Stimulated activated CD8-positive, alpha-beta memory T cell treated with anti-CD3 and anti-CD28 coated beads, Interleukin-2, amount 100 ng/mL, for 48 hours (primary cell): ENCODE data around the gene NOC4L.

Source experiments
- DNase-seq, 2 donors: peaks; one replicate each; pipeline ENCODE4 v3.0.0-alpha.2; 2020; ENCODE audit warnings: low read depth in 2 of 2

The NOC4L gene

DNA sequence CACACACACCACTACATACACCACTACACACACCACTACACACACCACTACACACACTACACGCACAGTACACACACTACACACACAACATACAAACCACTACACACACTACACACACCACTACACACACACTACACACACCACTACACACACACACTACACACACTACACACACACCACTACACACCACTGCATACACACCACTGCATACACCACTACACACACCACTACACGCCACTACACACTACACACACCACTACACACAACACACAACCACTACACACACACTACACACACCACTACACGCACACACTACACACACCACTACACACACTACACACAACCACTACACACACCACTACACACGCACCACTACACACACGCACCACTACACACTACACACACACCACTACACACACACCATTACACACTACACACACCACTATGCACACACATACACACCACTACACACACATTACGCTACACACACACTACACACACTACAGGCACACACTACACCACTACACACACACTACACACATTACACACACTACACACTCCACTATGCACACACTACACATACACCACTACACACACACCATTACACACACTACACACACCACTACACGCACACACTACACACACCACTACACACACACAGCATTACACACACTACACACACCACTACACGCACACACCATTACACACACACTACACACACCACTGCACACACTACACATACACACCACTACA lies 12.5 kb downstream of the NOC4L start:
- DNase-seq = no peak

DNA sequence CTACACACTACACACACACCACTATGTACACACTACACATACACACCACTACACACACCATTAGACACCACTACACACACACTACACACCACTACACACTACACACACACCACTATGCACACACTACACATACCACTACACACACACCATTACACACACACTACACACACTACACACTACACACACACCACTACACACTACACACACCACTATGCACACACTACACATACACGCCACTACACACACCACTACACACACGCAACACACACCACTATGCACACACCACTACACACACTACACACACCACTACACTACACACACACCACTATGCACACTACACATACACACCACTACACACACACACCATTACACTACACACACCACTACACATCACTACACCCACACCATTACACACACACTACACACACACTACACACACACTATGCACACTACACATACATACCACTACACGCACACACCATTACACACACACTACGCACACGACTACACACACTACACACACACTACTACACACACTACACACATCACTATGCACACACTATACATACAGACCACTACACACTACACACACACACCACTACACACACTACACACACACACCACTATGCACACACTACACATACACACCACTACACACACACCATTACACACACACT lies 13.6 kb downstream of the NOC4L start:
- no peak for DNase-seq

DNA sequence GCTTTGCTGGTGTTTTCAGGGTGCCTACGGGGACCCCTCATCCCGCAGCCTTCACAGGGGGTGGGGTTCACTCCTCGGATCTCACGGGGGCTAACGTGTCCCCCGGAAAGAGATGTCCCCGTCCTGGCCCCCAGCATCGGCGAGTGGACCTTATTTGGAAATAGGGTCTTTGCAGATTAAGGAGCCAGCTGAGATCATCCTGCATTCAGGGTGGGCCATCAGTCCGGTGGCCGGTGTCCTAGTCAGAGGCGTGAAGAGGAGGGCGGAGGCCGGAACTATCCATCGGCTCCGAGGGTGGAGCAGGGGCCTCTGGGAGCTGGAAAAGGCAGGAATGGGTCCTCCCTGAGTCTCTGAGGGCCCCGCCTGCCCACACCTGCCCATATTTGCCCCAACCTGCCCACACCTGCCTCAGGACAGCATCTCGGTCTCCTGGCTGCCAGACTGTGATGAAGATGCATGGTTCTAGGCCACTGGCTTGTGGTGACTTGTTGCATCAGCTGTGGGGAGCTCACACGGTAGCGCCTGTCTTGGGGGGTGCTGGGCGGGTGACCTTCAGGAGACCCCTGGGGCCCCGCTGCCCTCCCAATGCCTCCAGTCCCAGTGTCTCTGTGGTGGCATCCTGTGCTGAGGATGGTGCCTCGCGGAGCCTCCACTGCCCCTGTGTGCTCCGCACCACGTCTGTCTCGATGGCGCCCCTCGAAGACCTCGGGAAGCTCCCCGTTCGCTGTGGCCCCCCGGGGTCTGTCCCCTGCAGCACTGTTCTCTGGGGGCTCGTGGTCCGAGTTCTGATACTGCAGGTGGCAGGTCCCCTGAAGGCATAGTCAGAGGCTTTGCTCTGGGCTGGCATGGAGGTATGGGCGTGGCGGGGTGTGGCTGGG lies 14.7 kb downstream of the NOC4L start:
- no peak for DNase-seq

DNA sequence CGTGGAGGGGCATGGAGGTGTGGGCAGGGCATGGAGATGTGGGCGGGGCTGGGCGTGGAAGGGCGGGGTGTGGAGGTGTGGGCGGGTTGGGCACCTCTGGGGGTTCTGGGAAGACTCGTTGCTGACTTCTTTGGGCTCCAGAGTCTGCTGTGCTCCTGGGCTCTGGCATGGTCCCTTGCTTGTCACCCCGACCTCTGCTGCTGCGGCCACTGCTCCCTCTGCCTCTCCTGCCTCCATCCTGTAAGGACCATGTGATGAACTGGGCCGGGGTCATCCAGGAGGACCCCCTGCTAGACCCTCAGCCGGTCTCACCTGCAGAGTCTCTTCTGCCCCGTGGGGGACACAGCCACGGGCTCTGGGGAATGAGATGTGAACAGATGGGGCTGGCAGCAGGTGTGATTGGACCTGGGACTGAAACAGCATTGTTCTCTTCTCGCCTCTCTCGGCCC lies 15.3 kb downstream of the NOC4L start:
- no peak for DNase-seq

DNA sequence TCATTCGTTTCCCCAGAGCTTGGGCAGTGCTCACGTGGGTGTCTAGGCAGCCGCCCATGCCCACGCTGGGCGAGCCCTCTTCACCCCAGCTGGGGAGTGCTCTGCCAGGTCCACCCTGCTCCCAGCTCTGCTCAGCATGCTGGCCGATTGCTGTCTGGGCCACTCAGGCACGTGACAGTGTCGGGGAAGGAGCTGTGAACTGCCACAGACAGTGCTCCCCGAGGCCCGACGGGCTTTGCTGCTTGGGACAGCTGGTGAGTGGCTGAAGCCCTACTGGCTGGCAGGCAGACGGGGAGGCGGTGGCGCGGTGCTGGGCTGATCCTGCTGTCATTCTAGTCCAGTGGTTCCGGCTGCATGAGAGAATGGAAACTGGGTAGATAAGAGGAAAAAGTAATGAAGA lies 15.8 kb downstream of the NOC4L start:
- DNase-seq = no peak

DNA sequence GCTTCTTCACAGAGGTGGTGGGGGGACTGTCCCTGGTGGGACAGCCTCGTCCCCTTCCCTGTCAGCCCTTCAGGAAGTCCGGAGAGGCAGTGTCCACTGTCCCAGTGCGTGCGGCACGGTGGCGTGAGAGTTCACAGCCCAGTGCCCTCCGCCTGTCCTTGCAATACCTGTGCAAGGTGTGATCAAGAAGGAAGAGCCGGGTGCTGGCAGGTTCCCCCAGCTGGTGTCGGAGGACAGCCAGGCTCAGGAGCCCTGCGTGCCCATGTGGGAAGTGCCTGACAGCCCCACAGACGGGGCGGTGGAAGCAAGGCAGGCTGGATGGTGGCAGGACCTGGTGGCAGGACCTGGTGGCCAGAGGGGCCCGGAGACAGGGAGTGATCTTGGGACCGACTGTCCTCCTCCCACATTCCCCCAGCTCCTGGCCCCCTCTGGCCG lies 16.4 kb downstream of the NOC4L start:
- no peak for DNase-seq

DNA sequence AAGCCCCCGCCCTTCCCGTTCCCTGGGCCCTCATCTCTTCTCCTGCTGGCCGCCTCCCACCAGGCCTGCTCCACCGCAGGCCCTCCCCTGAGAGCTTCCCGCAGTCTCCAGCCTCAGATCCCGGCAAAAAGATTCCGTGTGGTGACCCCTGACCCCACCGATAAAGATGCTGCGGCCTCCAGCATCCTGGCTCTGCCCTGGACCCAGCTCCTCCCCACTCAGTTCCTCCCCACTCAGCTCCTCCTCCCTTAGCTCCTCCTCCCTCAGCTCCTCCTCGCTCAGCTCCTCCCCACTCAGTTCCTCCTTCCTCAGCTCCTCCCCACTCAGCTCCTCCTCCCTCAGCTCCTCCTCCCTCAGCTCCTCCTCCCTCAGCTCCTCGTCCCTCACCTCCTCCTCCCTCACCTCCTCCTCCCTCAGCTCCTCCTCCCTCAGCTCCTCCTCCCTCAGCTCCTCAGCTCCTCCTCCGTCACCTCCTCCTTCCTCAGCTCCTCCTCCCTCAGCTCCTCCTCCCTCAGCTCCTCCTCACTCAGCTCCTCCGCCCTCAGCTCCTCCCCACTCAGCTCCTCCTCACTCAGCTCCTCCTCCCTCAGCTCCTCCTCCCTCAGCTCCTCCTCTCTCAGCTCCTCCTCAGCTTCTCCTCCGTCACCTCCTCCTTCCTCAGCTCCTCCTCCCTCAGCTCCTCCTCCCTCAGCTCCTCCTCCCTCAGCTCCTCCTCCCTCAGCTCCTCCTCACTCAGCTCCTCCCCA lies 17.0 kb downstream of the NOC4L start:
- DNase-seq = no peak

DNA sequence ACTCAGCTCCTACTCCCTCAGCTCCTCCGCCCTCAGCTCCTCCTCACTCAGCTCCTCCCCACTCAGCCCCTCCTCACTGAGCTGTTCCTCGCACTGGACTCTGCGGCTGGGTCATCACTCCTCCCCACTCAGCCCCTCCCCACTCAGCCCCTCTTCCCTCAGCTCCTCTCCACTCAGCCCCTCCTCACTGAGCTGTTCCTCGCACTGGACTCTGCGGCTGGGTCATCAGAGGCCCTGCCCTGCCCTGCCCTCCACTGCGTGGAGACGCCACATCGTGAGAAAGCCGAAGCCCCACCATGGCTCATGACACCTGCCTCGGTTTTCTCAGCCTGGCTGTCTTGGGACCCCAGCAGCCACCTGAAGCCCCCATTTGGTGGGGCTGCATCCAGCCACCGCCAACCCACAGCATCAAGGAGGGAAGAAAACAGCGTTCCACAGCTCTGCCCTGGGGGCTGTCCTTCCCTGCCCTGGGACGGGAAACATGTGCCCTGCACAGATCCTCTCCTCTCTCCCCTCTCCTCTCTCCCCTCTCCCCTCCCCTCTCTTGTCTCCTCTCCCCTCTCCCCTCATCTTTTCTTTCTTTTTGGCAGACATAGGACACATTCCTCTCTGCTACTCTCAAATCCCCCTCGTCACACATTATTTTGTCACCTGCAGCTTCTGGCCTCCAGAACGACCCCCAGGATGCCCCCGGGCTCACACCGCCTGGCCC lies 17.7 kb downstream of the NOC4L start:
- no peak for DNase-seq

DNA sequence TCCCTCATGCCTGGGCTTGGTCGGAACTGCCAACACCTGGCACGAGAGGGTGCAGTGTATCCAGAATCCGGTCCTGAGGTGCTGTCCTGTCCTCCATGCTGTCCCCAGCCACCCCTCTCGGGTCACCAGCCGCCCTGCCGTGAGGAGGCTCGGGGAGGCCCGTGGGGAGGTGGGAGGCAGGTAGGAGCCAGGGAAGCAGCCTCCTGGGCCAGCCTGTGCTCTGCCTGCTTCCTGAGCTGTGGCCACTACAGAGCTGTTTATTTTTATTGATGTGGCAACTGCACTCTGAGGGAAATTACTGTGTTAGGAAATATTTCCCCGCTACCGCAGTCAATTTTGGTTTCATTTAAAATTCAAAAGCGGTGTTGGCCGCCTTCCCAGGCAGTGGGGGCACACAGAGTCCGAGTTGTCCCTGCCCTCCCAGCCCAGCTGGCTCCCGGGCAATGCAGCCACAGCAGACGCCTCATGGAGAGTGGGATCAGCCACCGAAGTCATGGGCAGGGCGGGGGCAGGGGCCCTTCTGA lies 18.3 kb downstream of the NOC4L start:
- DNase-seq = no peak

DNA sequence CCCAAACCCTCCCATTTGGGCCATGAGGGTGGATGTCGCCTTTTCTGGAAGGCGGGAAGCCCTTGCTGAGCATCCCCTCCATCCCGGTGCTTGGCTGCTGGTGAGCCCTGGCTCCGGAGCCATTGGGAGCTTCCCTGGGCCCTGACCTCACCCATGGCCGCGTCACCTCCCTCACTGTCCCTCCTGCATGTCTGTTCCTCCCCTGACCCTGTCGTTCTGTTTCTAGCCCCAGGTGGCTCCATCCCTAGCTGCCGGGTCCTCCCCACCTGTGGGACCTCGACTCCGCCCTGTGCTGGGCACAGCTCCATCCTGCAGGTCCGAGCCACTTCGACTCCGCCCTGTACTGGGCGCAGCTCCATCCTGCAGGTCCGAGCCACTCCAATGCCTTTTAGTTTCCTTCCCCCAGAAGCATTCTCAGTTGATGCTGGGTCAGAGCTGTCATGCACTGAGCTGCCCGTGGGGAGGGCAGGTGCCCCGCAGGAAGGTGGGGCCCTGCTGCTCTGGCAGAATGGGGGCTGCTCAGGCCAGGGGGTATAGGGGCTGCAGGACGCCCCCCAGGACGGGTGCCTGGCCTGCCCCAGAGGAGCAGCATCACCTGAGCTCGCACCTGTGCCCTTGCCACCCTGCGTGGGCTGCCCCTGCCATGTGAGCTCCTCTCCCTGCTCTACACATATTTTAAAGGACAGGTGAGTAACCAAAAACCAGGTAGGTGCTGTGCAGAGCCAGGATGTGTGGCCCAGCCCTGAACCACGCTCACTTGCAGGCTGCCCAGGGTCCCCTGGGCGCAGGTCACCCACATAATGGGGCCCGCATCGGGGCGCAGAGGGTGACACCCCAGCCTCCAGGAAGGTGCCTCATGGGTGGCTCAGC lies 19.0 kb downstream of the NOC4L start:
- no peak for DNase-seq

DNA sequence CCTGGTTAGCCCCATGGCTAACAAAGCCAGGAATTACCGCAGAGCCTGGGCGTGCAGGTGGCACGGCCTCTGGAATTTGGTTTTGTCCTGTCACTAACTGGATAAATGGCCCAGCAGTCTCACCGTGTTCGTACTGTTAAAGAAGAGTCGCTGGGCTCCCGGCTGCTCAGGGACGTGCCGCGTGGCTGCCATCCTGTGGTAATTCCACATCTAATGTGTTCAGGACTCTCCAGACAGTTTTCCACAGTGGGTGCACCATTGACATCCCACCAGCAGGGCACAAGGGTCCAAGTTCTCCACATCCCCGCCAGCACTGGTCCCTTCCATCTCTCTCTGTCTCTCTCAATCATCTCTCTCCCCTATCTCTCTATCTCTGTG lies 19.6 kb downstream of the NOC4L start:
- no peak for DNase-seq

DNA sequence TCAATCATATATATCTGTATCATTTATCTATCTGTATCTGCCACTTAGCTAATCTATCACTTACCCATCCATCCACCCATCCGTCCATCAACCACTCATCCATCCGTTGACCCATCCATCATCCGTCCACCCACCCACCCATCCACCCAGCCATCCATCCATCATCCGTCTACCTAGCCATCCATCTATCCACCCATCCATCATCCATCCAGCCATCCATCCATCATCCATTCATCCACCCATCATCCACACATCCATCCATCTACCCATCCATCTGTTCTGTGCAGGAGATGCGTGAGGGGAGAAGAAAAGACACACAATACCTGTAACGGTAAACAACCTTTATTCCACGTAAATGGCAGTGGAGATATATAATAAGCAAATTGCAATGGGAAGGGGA lies 20.2 kb downstream of the NOC4L start:
- DNase-seq = no peak

DNA sequence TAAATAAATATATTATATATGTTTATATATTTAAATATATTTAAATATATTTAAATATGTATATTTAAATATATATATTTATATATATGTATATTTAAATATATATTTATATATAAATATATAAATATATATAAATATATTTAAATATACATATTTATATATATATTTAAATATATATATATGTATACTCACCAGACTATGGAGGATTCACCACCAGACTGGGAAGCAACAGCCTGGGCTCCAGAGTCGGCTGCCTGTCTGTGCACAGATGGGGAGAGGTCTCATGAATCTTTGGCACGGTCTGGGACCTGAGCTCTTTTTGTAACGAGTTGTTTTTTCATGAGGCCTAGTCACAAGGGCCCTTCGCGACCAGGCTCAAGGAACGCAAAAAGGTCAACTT lies 21.3 kb downstream of the NOC4L start:
- no peak for DNase-seq

DNA sequence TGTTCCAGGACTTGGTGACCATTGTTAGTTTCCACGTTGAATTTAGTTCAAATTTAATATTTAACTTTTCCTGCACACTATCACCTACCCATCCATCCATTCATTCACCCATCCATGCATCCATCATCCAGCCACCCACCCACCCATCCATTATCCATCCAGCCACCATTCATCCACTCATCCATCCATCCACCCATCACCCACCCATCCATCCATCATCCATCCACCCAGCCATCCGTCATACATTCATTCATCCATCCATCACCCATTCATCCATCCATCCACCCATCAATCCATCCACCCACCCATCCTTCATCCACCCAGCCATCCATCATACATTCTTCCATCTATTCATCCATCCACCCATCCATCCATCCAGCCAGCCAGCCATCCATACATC lies 21.8 kb downstream of the NOC4L start:
- DNase-seq = no peak

DNA sequence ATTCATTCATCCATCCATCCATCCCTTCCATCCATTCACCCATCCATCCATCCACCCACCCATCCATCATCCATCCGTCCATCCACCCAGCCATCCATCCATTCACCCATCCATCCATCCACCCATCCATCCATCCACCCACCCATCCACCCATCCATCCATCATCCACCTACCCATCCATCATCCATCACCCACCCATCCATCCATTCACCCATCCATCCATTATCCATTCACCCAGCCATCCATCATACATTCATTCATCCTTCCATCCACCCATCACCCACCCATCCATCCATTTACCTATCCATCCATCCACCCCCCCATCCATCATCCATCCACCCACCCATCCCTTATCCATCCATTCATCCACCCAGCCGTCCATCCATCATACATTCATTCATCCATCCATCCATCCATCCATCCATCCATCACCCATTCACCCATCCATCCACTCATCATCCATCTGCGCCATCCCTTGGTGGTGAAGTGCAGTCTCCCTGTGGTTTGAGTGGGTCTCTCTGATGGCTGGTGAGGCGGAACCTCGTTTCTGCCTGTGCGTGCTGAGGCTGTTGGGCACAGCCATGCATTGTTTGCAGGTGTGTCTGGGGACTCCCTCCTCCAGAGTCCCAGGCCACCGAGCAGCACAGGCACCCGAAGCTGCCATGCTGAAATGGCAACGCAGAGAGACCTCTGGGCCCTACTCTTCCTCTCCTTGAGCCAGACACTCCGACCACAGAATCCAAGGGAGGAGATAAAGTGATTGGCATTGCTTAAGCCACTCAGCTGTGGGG lies 22.7 kb downstream of the NOC4L start:
- DNase-seq = no peak

DNA sequence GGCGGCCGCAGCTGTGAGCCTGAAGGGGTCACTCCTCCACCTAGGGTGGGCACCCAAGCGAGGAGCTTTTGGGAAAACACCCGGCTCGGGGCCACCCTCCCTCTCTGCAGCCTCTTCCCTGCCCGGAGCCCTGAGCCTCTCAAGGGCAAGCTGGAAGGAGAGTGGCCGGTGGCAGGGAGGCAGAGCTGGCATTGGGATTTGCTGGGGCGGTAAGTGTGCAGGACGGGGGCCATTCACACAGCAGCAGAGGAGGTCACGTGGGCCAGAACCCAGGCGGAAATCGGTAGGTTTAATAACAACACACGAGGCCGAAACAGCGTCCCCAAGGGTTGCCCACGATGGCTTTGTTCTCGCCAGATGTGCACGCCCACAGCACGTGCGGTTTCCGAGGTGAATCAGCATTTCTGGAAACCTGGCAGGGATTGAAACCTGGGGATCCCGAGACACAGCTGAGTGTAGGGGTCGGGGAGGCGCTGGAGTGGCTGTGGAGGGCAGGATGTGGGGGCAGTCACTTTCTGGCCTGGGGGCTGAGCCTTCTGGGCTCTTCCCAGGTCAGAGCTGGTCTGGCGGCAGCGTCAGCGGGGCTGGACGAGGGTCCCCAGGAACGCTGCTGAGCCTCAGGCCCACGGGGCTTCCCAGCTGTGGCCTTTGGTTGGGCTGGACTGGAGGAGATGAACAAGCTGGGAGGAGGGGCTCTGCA lies 23.5 kb downstream of the NOC4L start:
- DNase-seq = no peak

DNA sequence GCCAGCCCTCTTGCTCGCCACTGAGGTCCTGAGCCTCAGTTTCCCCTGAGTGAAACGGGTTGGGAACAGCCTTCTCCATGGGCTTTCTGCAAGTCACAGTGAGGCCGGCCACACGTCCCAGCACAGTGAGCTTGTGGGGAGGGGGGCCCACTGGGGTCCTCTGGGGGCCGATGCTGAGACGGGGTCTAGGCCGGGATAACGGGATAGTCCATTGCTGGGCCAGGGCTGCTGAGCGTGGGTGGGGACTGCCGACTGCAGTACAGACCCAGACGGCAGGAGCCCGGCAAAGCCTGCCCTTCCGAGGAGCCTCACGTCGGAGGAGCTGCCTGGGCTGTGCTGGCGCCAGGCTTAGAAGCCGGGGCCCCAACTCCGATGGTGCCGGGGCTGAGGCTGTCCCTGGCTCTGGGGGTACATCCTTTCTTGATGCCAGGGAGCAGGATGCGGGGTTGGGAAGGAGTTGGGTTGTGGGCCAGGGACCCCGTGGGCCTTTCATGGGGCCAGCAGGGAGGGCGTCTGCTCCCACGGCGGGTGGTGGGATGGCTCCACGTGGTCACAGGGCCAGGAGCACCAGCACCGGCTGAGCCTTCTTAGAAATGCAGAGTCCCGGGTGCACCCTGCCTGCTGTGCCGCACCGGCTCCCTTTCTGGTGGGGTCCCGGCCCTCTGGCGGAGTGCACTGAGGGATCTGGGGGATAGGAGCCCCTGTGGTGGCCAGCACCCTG lies 24.2 kb downstream of the NOC4L start:
- no peak for DNase-seq

DNA sequence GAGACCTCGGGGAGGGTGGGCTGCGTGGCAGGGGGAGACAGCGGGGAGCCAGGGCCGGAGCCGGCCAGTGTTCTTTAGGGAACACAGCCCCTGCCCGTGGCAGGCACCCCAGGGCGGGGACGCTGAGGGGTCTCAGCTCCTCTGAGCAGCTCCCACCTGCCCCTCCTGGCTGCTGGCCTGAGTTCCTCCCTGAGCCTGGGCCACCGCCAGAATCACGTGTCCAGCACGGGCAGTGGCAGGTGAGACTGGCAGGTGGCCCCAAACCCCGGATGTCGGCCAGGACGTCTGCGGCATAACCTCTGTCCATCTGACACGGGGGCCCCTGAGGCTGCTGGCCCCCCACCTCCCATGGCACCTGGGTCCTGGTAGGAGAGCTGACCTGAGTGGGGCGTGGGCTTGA lies 25.1 kb downstream of the NOC4L start:
- DNase-seq = no peak
